ENCODE data around the gene ATF3.
A peak's percentile ranks its signal among the peaks of the same experiment; 100 is the strongest.

Gene ATF3

GRCh38 chr1:212651521-212651920, 43.0 kb downstream of the ATF3 start:
- TF ChIP-seq POLR2AphosphoS5 (IDR thresholded peaks at IDR 0.05; ENCODE audit: low read depth, low read length) (no peak), TAF1 (IDR thresholded peaks at IDR 0.05; ENCODE audit: borderline replicate concordance, insufficient read depth, low read length) (no peak), FOXP2 (optimal IDR thresholded peaks at IDR 0.05; ENCODE audit: borderline replicate concordance, extremely low read depth, extremely low read length, insufficient read depth) (no peak), REST (IDR thresholded peaks at IDR 0.05; ENCODE audit: insufficient read depth in 1 of 2, low read depth in 2 of 2, low read length in 2 of 2) (no peak), SIN3A (IDR thresholded peaks at IDR 0.05; ENCODE audit: borderline replicate concordance, insufficient read depth, low read length) (no peak)

- TF ChIP-seq SIN3A (IDR thresholded peaks at IDR 0.05; ENCODE audit: borderline replicate concordance, insufficient read depth, low read length): no peak
- TF ChIP-seq POLR2AphosphoS5 (IDR thresholded peaks at IDR 0.05; ENCODE audit: low read depth, low read length): no peak
- TF ChIP-seq FOXP2 (optimal IDR thresholded peaks at IDR 0.05; ENCODE audit: borderline replicate concordance, extremely low read depth, extremely low read length, insufficient read depth): no peak
- no peak for TF ChIP-seq REST (IDR thresholded peaks at IDR 0.05; ENCODE audit: insufficient read depth in 1 of 2, low read depth in 2 of 2, low read length in 2 of 2)
- no peak for TF ChIP-seq TAF1 (IDR thresholded peaks at IDR 0.05; ENCODE audit: borderline replicate concordance, insufficient read depth, low read length)
Measured at GRCh38 chr1:212651977-212652376, 43.4 kb downstream of the ATF3 start.

GRCh38 chr1:212652609-212653008, 44.0 kb downstream of the ATF3 start:
- TF ChIP-seq FOXP2 (optimal IDR thresholded peaks at IDR 0.05; ENCODE audit: borderline replicate concordance, extremely low read depth, extremely low read length, insufficient read depth): no peak
- no peak for TF ChIP-seq TAF1 (IDR thresholded peaks at IDR 0.05; ENCODE audit: borderline replicate concordance, insufficient read depth, low read length)
- TF ChIP-seq REST (IDR thresholded peaks at IDR 0.05; ENCODE audit: insufficient read depth in 1 of 2, low read depth in 2 of 2, low read length in 2 of 2): no peak
- no peak for TF ChIP-seq POLR2AphosphoS5 (IDR thresholded peaks at IDR 0.05; ENCODE audit: low read depth, low read length)
- TF ChIP-seq SIN3A (IDR thresholded peaks at IDR 0.05; ENCODE audit: borderline replicate concordance, insufficient read depth, low read length): no peak

GRCh38 chr1:212655668-212656440, 47.3 kb downstream of the ATF3 start:
- TF ChIP-seq TAF1 (IDR thresholded peaks at IDR 0.05; ENCODE audit: borderline replicate concordance, insufficient read depth, low read length) (no peak), FOXP2 (optimal IDR thresholded peaks at IDR 0.05; ENCODE audit: borderline replicate concordance, extremely low read depth, extremely low read length, insufficient read depth) (peak; percentile 72), POLR2AphosphoS5 (IDR thresholded peaks at IDR 0.05; ENCODE audit: low read depth, low read length) (no peak)

- no peak for TF ChIP-seq SIN3A (IDR thresholded peaks at IDR 0.05; ENCODE audit: borderline replicate concordance, insufficient read depth, low read length)
- no peak for TF ChIP-seq FOXP2 (optimal IDR thresholded peaks at IDR 0.05; ENCODE audit: borderline replicate concordance, extremely low read depth, extremely low read length, insufficient read depth)
- TF ChIP-seq TAF1 (IDR thresholded peaks at IDR 0.05; ENCODE audit: borderline replicate concordance, insufficient read depth, low read length): no peak
Measured at GRCh38 chr1:212656730-212657129, 48.2 kb downstream of the ATF3 start.

Data from PFSK-1 (cell line).